Glomerular visceral epithelial cell (primary cell): ENCODE results near the gene PLA2G4F.

Experiments used
- DNase-seq: peaks from one replicate; pipeline ENCODE4 v3.0.0-alpha.2; 2016; ENCODE audit errors: extremely low spot score

Gene PLA2G4F

GRCh38 chr15:42156243-42156922 lies at the start of gene PLA2G4F:
PLA2G4F (minus strand) TSS chr15:42156636; CDS start chr15:42156549, 87 bp downstream.
- DNase-seq: no peak

GRCh38 chr15:42203891-42204290 lies 47.5 kb upstream of the PLA2G4F start:
- no peak for DNase-seq

GRCh38 chr15:42202653-42203052 lies 46.2 kb upstream of the PLA2G4F start:
- no peak for DNase-seq

GRCh38 chr15:42201801-42202200 lies 45.4 kb upstream of the PLA2G4F start:
- no peak for DNase-seq

- DNase-seq: no peak
These were observed 42.7 kb upstream of the PLA2G4F start for GRCh38 chr15:42199126-42199525.

GRCh38 chr15:42198516-42198915 lies 42.1 kb upstream of the PLA2G4F start:
- DNase-seq: no peak

GRCh38 chr15:42194513-42194912 lies 38.1 kb upstream of the PLA2G4F start:
- no peak for DNase-seq

- DNase-seq: no peak
These were observed 36.9 kb upstream of the PLA2G4F start for GRCh38 chr15:42193383-42193782.

GRCh38 chr15:42191610-42192346 lies 35.3 kb upstream of the PLA2G4F start:
- DNase-seq: no peak

- no peak for DNase-seq
These were observed 33.9 kb upstream of the PLA2G4F start for GRCh38 chr15:42190370-42190769.

- no peak for DNase-seq
These were observed 29.4 kb upstream of the PLA2G4F start for GRCh38 chr15:42185801-42186200.

- DNase-seq: no peak
These were observed 28.3 kb upstream of the PLA2G4F start for GRCh38 chr15:42184736-42185135.

GRCh38 chr15:42184296-42184695 lies 27.9 kb upstream of the PLA2G4F start:
- no peak for DNase-seq

- DNase-seq: no peak
These were observed 26.5 kb upstream of the PLA2G4F start for GRCh38 chr15:42182961-42183360.

GRCh38 chr15:42182328-42182886 lies 26.0 kb upstream of the PLA2G4F start:
- no peak for DNase-seq

- DNase-seq: no peak
These were observed 21.6 kb upstream of the PLA2G4F start for GRCh38 chr15:42178056-42178455.

- DNase-seq: no peak
These were observed 19.2 kb upstream of the PLA2G4F start for GRCh38 chr15:42175671-42176070.

- no peak for DNase-seq
These were observed 16.0 kb upstream of the PLA2G4F start for GRCh38 chr15:42172475-42172874.

GRCh38 chr15:42171795-42172194 lies 15.4 kb upstream of the PLA2G4F start:
- no peak for DNase-seq

GRCh38 chr15:42171122-42171521 lies 14.7 kb upstream of the PLA2G4F start:
- no peak for DNase-seq

- no peak for DNase-seq
These were observed 9.9 kb upstream of the PLA2G4F start for GRCh38 chr15:42166225-42166940.

GRCh38 chr15:42165106-42165505 lies 8.7 kb upstream of the PLA2G4F start:
- no peak for DNase-seq
